Transverse colon (tissue), 4 donors: Measurements from ENCODE around the gene APLP2. TPM values are rescaled to one million over a fixed set of nuclear protein-coding genes. Genes with fewer than 3 reads are reported as not detected.
"Not testable (repeated sequence)": the region's sequence is repeated elsewhere in the genome, so short reads cannot be mapped to it uniquely, and the experiment has no call there.

Experiments
- DNase-seq: peaks from one replicate; pipeline ENCODE4 v3.0.0-alpha.2; 2019
- H3K27ac ChIP-seq, 4 donors: fragments of 200-600 bp; sonication (generic); 2 replicates each; pipeline ENCODE4 v1.5.1; 2016 to 2018; ENCODE audit warnings: inconsistent platforms in 4 of 4
- H3K27me3 ChIP-seq: fragments of 200-600 bp; sonication (generic); 2 replicates; pipeline ENCODE4 v1.5.1; 2017; ENCODE audit warnings: inconsistent platforms
- H3K36me3 ChIP-seq, 4 donors: fragments of 200-600 bp; sonication (generic); 2 replicates each; pipeline ENCODE4 v1.5.1; 2017 to 2019; ENCODE audit warnings: inconsistent platforms in 4 of 4
- H3K4me1 ChIP-seq, 4 donors: fragments of 200-600 bp; sonication (generic); 2 replicates each; pipeline ENCODE4 v1.5.1; 2017 to 2020; ENCODE audit warnings: inconsistent platforms in 4 of 4
- H3K4me3 ChIP-seq, 4 donors: fragments of 200-600 bp; sonication (generic); 1 replicate in 1 of 4; 2 replicates in 3 of 4; pipeline versions ENCODE4 v1.5.1 to v1.6.1; 2017 to 2019; ENCODE audit warnings: inconsistent platforms in 4 of 4
- H3K9me3 ChIP-seq, 2 donors: fragments of 200-600 bp; sonication (generic); 2 replicates each; pipeline ENCODE4 v1.5.1; 2017 to 2019; ENCODE audit warnings: inconsistent platforms in 2 of 2
- CTCF ChIP-seq, 5 experiments: fragments of 200-600 bp in 3 of 5; fragments of 450-650 bp in 2 of 5; sonication (generic) in 3 of 5; IDR thresholded peaks; 1 replicate in 2 of 5; 2 replicates in 3 of 5; pipeline ENCODE4 v1.5.1; 2016 to 2017; ENCODE audit warnings: antibody characterized with exemption in 5 of 5, inconsistent platforms in 3 of 5, mild to moderate bottlenecking in 2 of 5, moderate library complexity in 1 of 5
- EP300 ChIP-seq: sonication (generic); formaldehyde crosslinking; IDR thresholded peaks from one replicate; pipeline ENCODE4 v1.6.1; 2017; ENCODE audit warnings: antibody characterized with exemption, low read depth
- POLR2A ChIP-seq: fragments of 450-650 bp; IDR thresholded peaks from one replicate; pipeline ENCODE4 v1.6.1; 2016; ENCODE audit warnings: antibody characterized with exemption, mild to moderate bottlenecking, moderate library complexity
- POLR2AphosphoS5 ChIP-seq, 3 donors: sonication (generic); formaldehyde crosslinking; IDR thresholded peaks; one replicate each; pipeline ENCODE4 v1.6.1; 2016; ENCODE audit warnings: antibody characterized with exemption in 3 of 3
- WGBS, 2 donors: methylation state at CpG; one replicate each; pipeline ENCODE4 v1.1.5; 2018; ENCODE audit warnings: low coverage in 1 of 2; 5-methylcytosine and 5-hydroxymethylcytosine counted together
- in situ Hi-C, 4 donors: fragments of 200-750 bp; cut with MboI; loops; one replicate each; pipeline versions ENCODE4 v1.15.0 to v1.15.1; 2017; ENCODE audit warnings: low sequenced_read_pairs in 3 of 4, low pct_ligation_motif_present in 1 of 4, low pct_unique_long_range_greater_than_20kb in 1 of 4
- intact Hi-C: fragments of 100-400 bp; cut with DNase I; formaldehyde crosslinking; loops from one replicate; pipeline ENCODE4 v1.15.1; 2023; ENCODE audit warnings: low total_unique reads
- total RNA-seq, 4 donors: library from RNA; depleted of rRNA; stranded (reverse); fragments of >200 nt; gene quantifications; one replicate each; pipeline ENCODE4 v1.1.0, GENCODE V29; 2016

The APLP2 gene
- total RNA-seq, 4 donors from 2014 or later, result 191 to 618 (median 396) TPM

DNA sequence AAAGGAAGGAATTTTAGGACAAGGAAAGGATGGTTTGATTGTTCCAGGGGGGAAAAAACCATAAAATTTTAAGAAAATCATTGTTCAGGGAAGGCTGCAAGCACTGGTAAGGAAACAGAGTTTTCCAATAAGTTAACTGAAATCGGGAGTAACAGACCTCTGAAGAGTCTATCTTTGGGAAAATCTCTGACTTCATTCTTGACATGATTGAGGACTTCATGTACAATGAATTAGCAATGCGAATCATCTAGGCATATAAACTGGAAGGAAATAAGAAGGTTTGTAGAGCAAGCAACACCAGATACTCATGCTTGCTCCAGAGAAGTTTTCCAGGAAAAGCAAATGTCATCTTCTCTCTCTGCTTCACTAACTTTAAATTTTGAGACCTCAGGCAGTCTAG, 18.5 kb downstream of the APLP2 start:
- intact Hi-C loops (no loop called here), in situ Hi-C loops (no loop called here)
- Histone ChIP-seq H3K4me3 (no peak overlapping the region), H3K9me3 (no peaks in the 10 kb centered on the region), H3K27me3 (no peaks in the 10 kb centered on the region), H3K4me1 (peaks cover 0 to 21% (median 9%) of the 10 kb centered on the region in 4 donors), H3K36me3 (no peaks in the 10 kb centered on the region), H3K27ac (no peak overlapping the region)
- DNase-seq, result no peak
- TF ChIP-seq POLR2A (no peak), EP300 (no peak), POLR2AphosphoS5 (IDR thresholded peaks at IDR 0.05) (no peak)
- WGBS, 2 donors, result 68 to 88% methylated on average over 2 of the region's 2 CpGs

DNA sequence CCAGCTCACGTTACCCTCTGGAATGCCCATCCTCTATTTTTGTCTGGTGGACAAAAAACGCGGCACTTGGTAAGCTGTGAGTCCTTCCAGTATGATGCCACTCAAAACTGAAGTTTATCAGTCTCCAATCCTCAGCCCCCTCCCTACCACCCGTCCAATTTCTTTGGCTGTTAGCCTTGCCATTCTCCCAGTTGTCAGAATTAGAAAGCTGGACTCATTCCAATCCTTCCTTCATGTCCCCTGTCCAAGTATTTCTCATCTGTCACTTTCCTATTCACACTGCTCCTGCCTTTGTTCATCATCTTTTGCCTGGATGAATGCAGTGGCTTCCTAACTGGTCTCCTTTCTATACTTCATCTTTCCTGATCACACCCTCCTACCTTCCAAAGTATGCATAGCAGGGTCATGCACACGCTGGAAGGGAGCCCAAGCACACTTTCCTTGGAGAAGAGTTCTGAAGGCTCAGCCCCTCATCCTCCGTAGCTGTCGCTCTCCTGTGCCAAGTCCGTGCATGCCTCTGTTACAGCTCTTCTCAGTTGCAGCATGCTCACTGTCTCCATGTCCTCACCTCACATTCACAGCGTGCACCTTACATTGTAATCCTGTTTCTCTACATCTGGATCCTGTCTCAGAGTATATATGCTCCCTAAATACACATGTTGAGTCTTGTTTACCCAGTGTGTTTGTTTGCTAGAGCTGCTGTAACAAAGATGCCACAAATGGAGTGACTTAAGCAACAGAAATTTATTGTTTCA, 19.4 kb downstream of the APLP2 start:
- no peaks in the 10 kb centered on the region for H3K27me3 ChIP-seq
- no peak for TF ChIP-seq CTCF (IDR thresholded peaks at IDR 0.05)
- no peak for TF ChIP-seq POLR2A
- TF ChIP-seq EP300, result no peak
- no peak for TF ChIP-seq POLR2AphosphoS5 (IDR thresholded peaks at IDR 0.05)
- no peak overlapping the region for H3K27ac ChIP-seq
- no peaks in the 10 kb centered on the region for H3K9me3 ChIP-seq
- H3K4me1 ChIP-seq, result peaks cover 0 to 21% (median 9%) of the 10 kb centered on the region in 4 donors
- intact Hi-C loops (no loop called here), in situ Hi-C loops (no loop called here)
- DNase-seq, result no peak
- H3K36me3 ChIP-seq, result no peaks in the 10 kb centered on the region
- no peak overlapping the region for H3K4me3 ChIP-seq
- 80 to 84% methylated on average over 9 of the region's 9 CpGs for WGBS, 2 donors

- in situ Hi-C loops, result no loop called here
- peaks cover 0 to 25% (median 9%) of the 10 kb centered on the region in 4 donors for H3K4me1 ChIP-seq
- H3K27ac ChIP-seq, result no peak overlapping the region
- DNase-seq, result no peak
- no peak for TF ChIP-seq CTCF (IDR thresholded peaks at IDR 0.05)
- no peaks in the 10 kb centered on the region for H3K36me3 ChIP-seq
- intact Hi-C loops, result no loop called here
- H3K27me3 ChIP-seq, result no peaks in the 10 kb centered on the region
- H3K9me3 ChIP-seq, result no peaks in the 10 kb centered on the region
- 99% methylated on average over 5 of the region's 5 CpGs; no CpG with 5 or more reads in 1 of the 2 donors for WGBS, 2 donors
- no peak overlapping the region for H3K4me3 ChIP-seq
These were observed 20.0 kb downstream of the APLP2 start for GRCh38 chr11:130089674-130090073.

DNA sequence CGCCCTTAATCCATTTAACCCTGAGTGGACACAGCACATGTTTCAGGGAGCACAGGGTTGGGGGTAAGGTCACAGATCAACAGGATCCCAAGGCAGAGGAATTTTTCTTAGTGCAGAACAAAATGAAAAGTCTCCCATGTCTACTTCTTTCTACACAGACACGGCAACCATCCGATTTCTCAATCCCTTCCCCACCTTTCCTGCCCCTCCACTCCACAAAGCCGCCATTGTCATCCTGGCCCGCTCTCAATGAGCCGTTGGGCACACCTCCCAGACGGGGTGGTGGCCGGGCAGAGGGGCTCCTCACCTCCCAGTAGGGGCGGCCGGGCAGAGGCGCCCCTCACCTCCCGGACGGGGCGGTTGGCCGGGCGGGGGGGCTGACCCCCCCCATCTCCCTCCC, 20.8 kb downstream of the APLP2 start:
- 88 to 90% methylated on average over 5 to 8 of the region's 16 CpGs for WGBS, 2 donors
- H3K4me3 ChIP-seq, in situ Hi-C loops, H3K9me3 ChIP-seq, H3K36me3 ChIP-seq, intact Hi-C loops, H3K27ac ChIP-seq, DNase-seq, H3K27me3 ChIP-seq: not testable (repeated sequence)
- peaks cover 0 to 31% (median 9%) of the 10 kb centered on the region in 4 donors for H3K4me1 ChIP-seq

GRCh38 chr11:130091169-130091568, 21.5 kb downstream of the APLP2 start:
- intact Hi-C loops, result not testable (repeated sequence)
- no CpG with 5 or more reads among the region's 36 CpGs for WGBS, 2 donors

More at GRCh38 chr11:130091169-130091568, 21.5 kb downstream of the APLP2 start:
- peaks cover 0 to 31% (median 9%) of the 10 kb centered on the region in 4 donors for H3K4me1 ChIP-seq
- H3K27ac ChIP-seq, DNase-seq, H3K4me3 ChIP-seq, H3K36me3 ChIP-seq, in situ Hi-C loops, H3K9me3 ChIP-seq, H3K27me3 ChIP-seq: not testable (repeated sequence)
